ENCODE results near the gene JAK1.

The JAK1 gene

GRCh38 chr1:64790832-64791487 is 175.4 kb downstream of the JAK1 start:
- DNase-seq (ENCODE audit: low read depth in 1 of 2, low spot score in 1 of 2) = no peak
